Activated T-cell treated with anti-CD3 and anti-CD28 coated beads, Interleukin-2, amount 50 U/mL, for 72 hours (primary cell): ENCODE results near the gene KATNB1. TPM values are rescaled to one million over a fixed set of nuclear protein-coding genes. Genes with fewer than 3 reads are reported as not detected.
A peak's percentile ranks its signal among the peaks of the same experiment; 100 is the strongest.

Experiments used
- ATAC-seq, 2 donors: fragments of 150-1000 bp; cut with Tn5 transposase; replicated peaks in 1 of 2; 2 replicates each; pipeline ENCODE4 v1.10.0; 2021; ENCODE audit warnings: moderate library complexity in 2 of 2, mild to moderate bottlenecking in 1 of 2
- DNase-seq, 2 donors: peaks; one replicate each; pipeline ENCODE4 v3.0.0; 2021 to 2022; ENCODE audit warnings: mixed read lengths in 1 of 2
- H3K27ac Mint-ChIP-seq: one replicate; pipeline ENCODE4 v1.8.0; 2022; ENCODE audit warnings: mild to moderate bottlenecking, moderate library complexity, mixed read lengths
- H3K27me3 Mint-ChIP-seq: one replicate; pipeline ENCODE4 v1.8.0; 2022; ENCODE audit warnings: low read depth, mixed read lengths
- H3K36me3 Mint-ChIP-seq, 2 donors: one replicate each; pipeline ENCODE4 v1.8.0; 2022; ENCODE audit warnings: mixed read lengths in 2 of 2, mild to moderate bottlenecking in 1 of 2; ENCODE audit not compliant: insufficient read depth in 2 of 2
- H3K4me1 Mint-ChIP-seq: one replicate; pipeline ENCODE4 v1.8.0; 2022; ENCODE audit warnings: low read depth, mixed read lengths
- H3K4me3 Mint-ChIP-seq, 2 donors: one replicate each; pipeline ENCODE4 v1.8.0; 2022; ENCODE audit warnings: mild to moderate bottlenecking in 2 of 2, mixed read lengths in 2 of 2, moderate library complexity in 2 of 2
- H3K9me3 Mint-ChIP-seq, 2 donors: one replicate each; pipeline ENCODE4 v1.8.0; 2022; ENCODE audit warnings: mixed read lengths in 2 of 2
- total RNA-seq, 2 donors: library from RNA; stranded (reverse); gene quantifications; one replicate each; pipeline ENCODE4 v1.2.3, GENCODE V29; 2022

KATNB1 gene
- total RNA-seq, 2 donors from 2014 or later = 23.2 to 31.3 TPM

GRCh38 chr16:57734308-57734924, 1.2 kb upstream of the KATNB1 start:
- Mint-ChIP-seq H3K4me1 (peaks cover 20% of the 10 kb centered on the region), H3K27me3 (no peaks in the 10 kb centered on the region), H3K36me3 (peaks cover 8 to 14% of the 10 kb centered on the region in 2 donors), H3K4me3 (peak overlapping the region; percentile 93 to 98), H3K27ac (peak overlapping the region; percentile 81), H3K9me3 (peaks cover 10 to 13% of the 10 kb centered on the region in 2 donors)
- ATAC-seq = no peak
- no peak for DNase-seq

GRCh38 chr16:57734925-57735754, 430 bp upstream of the KATNB1 start:
- Mint-ChIP-seq H3K36me3 (peaks cover 8 to 14% of the 10 kb centered on the region in 2 donors), H3K4me3 (peak overlapping the region; percentile 93 to 98), H3K4me1 (peaks cover 20% of the 10 kb centered on the region), H3K27ac (peak overlapping the region; percentile 94), H3K27me3 (no peaks in the 10 kb centered on the region), H3K9me3 (peaks cover 10 to 11% of the 10 kb centered on the region in 2 donors)
- ATAC-seq = peak; percentile 90
- peak; percentile 97 to 99 for DNase-seq

DNA sequence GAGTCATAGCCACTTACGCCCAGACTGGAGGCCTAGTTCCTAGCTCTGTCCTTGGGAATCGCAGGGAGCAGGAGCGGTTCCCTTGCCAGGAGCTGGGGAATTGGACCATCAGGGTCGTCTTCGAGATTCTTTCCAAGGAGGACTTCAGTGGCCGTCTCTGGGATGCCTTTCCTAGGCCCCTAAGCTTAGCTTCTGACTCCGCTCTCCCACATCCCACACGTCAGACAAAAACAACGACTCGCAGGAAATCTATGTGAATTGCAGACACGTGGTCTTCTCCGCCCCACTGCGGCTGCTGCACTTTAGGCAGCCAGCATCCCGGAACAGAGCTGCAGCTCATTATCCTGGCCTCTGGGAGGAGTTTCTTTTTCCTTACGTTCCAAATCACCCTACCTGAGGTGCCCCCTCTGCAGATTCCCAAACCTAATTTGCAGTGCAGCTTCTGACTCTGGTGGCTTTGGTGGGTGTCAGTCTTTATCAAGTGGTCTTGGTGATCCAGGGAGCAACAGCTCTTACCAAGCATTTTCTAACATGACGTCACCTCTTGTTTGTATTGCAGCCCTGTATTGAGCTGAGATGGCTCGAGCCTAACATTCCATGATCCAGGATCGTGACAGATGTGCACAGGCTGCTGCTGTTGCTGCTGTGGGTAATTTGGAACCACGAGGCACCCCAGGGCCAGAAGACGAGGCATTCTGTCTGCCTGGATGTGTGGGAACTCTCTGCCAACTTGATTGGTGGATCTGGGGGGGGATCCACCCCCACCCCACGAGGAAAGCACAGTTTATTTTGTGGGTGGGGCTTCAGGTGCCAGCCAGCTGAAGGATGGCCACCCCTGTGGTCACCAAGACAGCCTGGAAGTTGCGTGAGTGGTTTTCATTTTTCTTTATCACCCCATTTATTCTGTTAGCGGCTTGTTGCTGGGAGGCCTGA, 1.1 kb downstream of the KATNB1 start:
- peak overlapping the region; percentile 93 to 98 for H3K4me3 Mint-ChIP-seq
- peak overlapping the region; percentile 85 for H3K27ac Mint-ChIP-seq
- no peaks in the 10 kb centered on the region for H3K27me3 Mint-ChIP-seq
- H3K36me3 Mint-ChIP-seq = peaks cover 8 to 14% of the 10 kb centered on the region in 2 donors
- peak; percentile 36 to 37 for DNase-seq
- peaks cover 8 to 11% of the 10 kb centered on the region in 2 donors for H3K9me3 Mint-ChIP-seq
- no peak for ATAC-seq
- peaks cover 20% of the 10 kb centered on the region for H3K4me1 Mint-ChIP-seq

DNA sequence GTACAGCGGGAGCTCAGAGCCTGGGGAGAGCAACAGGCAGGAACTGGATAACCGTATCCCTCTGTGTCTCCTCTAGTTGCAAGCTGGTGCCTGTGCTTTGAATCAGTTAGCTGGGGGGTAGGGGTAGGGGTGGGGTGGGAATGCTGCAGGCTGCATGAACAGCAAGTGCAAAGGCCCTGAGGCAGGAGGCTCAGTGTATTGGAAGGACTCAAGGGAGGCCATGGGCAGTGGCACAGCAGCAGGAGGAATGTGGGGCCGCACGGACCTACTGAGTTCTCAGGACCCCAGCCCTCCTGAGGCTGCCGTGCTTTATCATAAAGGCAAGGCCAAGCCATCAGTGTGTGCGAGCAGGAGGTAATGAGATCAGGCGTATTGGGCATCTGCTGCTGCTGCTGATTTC, 3.3 kb downstream of the KATNB1 start:
- peaks cover 20% of the 10 kb centered on the region for H3K4me1 Mint-ChIP-seq
- H3K4me3 Mint-ChIP-seq = no peak overlapping the region
- no peaks in the 10 kb centered on the region for H3K9me3 Mint-ChIP-seq
- H3K36me3 Mint-ChIP-seq = peaks cover 0 to 3% of the 10 kb centered on the region in 2 donors
- ATAC-seq (no peak), DNase-seq (no peak)
- H3K27ac Mint-ChIP-seq = no peak overlapping the region
- no peaks in the 10 kb centered on the region for H3K27me3 Mint-ChIP-seq

DNA sequence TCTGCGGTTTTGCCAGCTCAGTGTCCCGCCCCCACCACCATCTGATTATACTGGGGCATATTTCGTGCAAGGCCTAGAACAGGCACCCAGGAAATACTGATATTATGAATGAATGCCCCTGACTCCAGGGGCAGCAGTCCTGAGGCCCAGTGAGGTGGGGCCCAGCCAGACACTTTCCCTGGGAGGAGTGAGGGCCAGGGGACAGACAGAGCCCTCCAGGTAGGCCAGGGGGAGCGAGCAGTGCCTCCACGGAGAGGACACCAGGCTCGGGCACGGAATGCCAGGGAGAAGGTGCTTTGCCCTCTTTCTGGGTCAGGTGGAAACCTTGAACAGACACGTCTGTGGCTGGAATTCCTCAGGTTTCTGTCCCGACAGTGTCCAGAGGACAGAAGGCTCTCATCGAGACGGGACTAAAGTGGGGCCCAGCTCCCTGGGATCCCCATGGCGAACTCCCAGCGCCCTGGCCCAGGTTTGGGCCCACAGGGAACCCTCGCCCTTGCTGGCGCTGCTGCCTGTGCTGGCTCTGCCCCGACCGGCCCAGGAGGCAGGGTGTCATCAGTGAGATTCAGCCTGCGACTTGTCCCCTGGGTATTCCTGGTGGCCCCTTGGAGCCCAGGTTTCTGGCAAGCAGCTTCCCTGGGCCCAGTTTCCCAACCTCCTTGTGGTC, 4.3 kb downstream of the KATNB1 start:
- Mint-ChIP-seq H3K4me1 (peaks cover 20% of the 10 kb centered on the region), H3K36me3 (peaks cover 0 to 3% of the 10 kb centered on the region in 2 donors), H3K9me3 (no peaks in the 10 kb centered on the region), H3K27me3 (no peaks in the 10 kb centered on the region), H3K27ac (no peak overlapping the region), H3K4me3 (no peak overlapping the region)
- no peak for ATAC-seq
- DNase-seq = no peak

- Mint-ChIP-seq H3K9me3 (no peaks in the 10 kb centered on the region), H3K4me3 (no peak overlapping the region), H3K27ac (no peak overlapping the region), H3K36me3 (peaks cover 0 to 2% of the 10 kb centered on the region in 2 donors), H3K4me1 (peaks cover 17% of the 10 kb centered on the region), H3K27me3 (no peaks in the 10 kb centered on the region)
- DNase-seq (no peak), ATAC-seq (no peak)
These were observed 5.0 kb downstream of the KATNB1 start for GRCh38 chr16:57740423-57741071.

- no peak for DNase-seq
- no peaks in the 10 kb centered on the region for H3K9me3 Mint-ChIP-seq
- no peaks in the 10 kb centered on the region for H3K27me3 Mint-ChIP-seq
- peaks cover 5% of the 10 kb centered on the region for H3K4me1 Mint-ChIP-seq
- H3K27ac Mint-ChIP-seq = no peak overlapping the region
- no peak for ATAC-seq
- no peaks in the 10 kb centered on the region for H3K36me3 Mint-ChIP-seq
- no peak overlapping the region for H3K4me3 Mint-ChIP-seq
These were observed 6.2 kb downstream of the KATNB1 start for GRCh38 chr16:57741660-57742191.

GRCh38 chr16:57742543-57742942, 7.0 kb downstream of the KATNB1 start:
- no peaks in the 10 kb centered on the region for H3K9me3 Mint-ChIP-seq
- no peak overlapping the region for H3K27ac Mint-ChIP-seq
- H3K4me1 Mint-ChIP-seq = no peaks in the 10 kb centered on the region
- ATAC-seq (no peak), DNase-seq (no peak)
- H3K36me3 Mint-ChIP-seq = no peaks in the 10 kb centered on the region
- H3K27me3 Mint-ChIP-seq = no peaks in the 10 kb centered on the region
- no peak overlapping the region for H3K4me3 Mint-ChIP-seq

- Mint-ChIP-seq H3K9me3 (no peaks in the 10 kb centered on the region), H3K27me3 (no peaks in the 10 kb centered on the region), H3K4me1 (no peaks in the 10 kb centered on the region), H3K36me3 (no peaks in the 10 kb centered on the region), H3K4me3 (no peak overlapping the region), H3K27ac (no peak overlapping the region)
- DNase-seq (no peak), ATAC-seq (no peak)
These were observed 7.9 kb downstream of the KATNB1 start for GRCh38 chr16:57743458-57743857.

- Mint-ChIP-seq H3K4me1 (no peaks in the 10 kb centered on the region), H3K36me3 (no peaks in the 10 kb centered on the region), H3K27ac (no peak overlapping the region), H3K9me3 (no peaks in the 10 kb centered on the region), H3K4me3 (no peak overlapping the region), H3K27me3 (no peaks in the 10 kb centered on the region)
- no peak for DNase-seq
- no peak for ATAC-seq
These were observed 8.5 kb downstream of the KATNB1 start for GRCh38 chr16:57743886-57744641.

- Mint-ChIP-seq H3K9me3 (no peaks in the 10 kb centered on the region), H3K36me3 (no peaks in the 10 kb centered on the region), H3K4me3 (no peak overlapping the region), H3K4me1 (no peaks in the 10 kb centered on the region), H3K27ac (no peak overlapping the region), H3K27me3 (no peaks in the 10 kb centered on the region)
- DNase-seq (no peak), ATAC-seq (no peak)
These were observed 9.0 kb downstream of the KATNB1 start for GRCh38 chr16:57744642-57744903.

GRCh38 chr16:57745768-57746167, 10.2 kb downstream of the KATNB1 start:
- H3K4me3 Mint-ChIP-seq = no peak overlapping the region
- H3K9me3 Mint-ChIP-seq = no peaks in the 10 kb centered on the region
- H3K4me1 Mint-ChIP-seq = no peaks in the 10 kb centered on the region
- no peaks in the 10 kb centered on the region for H3K36me3 Mint-ChIP-seq
- H3K27ac Mint-ChIP-seq = no peak overlapping the region
- DNase-seq = no peak
- ATAC-seq = no peak
- no peaks in the 10 kb centered on the region for H3K27me3 Mint-ChIP-seq
